Measurements from ENCODE around the gene LEMD1.

- no peak for TF ChIP-seq POLR2AphosphoS5 (IDR thresholded peaks at IDR 0.05; ENCODE audit: low read depth, low read length)
- TF ChIP-seq SIN3A (IDR thresholded peaks at IDR 0.05; ENCODE audit: borderline replicate concordance, insufficient read depth, low read length), result no peak
- TF ChIP-seq, protein P1, sequence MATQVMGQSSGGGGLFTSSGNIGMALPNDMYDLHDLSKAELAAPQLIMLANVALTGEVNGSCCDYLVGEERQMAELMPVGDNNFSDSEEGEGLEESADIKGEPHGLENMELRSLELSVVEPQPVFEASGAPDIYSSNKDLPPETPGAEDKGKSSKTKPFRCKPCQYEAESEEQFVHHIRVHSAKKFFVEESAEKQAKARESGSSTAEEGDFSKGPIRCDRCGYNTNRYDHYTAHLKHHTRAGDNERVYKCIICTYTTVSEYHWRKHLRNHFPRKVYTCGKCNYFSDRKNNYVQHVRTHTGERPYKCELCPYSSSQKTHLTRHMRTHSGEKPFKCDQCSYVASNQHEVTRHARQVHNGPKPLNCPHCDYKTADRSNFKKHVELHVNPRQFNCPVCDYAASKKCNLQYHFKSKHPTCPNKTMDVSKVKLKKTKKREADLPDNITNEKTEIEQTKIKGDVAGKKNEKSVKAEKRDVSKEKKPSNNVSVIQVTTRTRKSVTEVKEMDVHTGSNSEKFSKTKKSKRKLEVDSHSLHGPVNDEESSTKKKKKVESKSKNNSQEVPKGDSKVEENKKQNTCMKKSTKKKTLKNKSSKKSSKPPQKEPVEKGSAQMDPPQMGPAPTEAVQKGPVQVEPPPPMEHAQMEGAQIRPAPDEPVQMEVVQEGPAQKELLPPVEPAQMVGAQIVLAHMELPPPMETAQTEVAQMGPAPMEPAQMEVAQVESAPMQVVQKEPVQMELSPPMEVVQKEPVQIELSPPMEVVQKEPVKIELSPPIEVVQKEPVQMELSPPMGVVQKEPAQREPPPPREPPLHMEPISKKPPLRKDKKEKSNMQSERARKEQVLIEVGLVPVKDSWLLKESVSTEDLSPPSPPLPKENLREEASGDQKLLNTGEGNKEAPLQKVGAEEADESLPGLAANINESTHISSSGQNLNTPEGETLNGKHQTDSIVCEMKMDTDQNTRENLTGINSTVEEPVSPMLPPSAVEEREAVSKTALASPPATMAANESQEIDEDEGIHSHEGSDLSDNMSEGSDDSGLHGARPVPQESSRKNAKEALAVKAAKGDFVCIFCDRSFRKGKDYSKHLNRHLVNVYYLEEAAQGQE (IDR thresholded peaks at IDR 0.05; ENCODE audit: insufficient read depth in 1 of 2, low read depth in 2 of 2, low read length in 2 of 2), result no peak
Measured at GRCh38 chr1:205450448-205450847, 28.6 kb upstream of the LEMD1 start.
